Renal cortical epithelial cell (primary cell): ENCODE measurements around the gene ASS1. TPM values are rescaled to one million over a fixed set of nuclear protein-coding genes. Genes with fewer than 3 reads are reported as not detected.
"Not testable (repeated sequence)": the region's sequence is repeated elsewhere in the genome, so short reads cannot be mapped to it uniquely, and the experiment has no call there.

ENCODE experiments used
- DNase-seq: peaks from one replicate; pipeline ENCODE4 v3.0.0-alpha.2; 2011; ENCODE audit warnings: low read depth
- total RNA-seq: library from RNA; depleted of rRNA; stranded (reverse); fragments of >200 nt; gene quantifications from 2 replicates; pipeline ENCODE4 v1.2.3, GENCODE V29; 2014

ASS1 gene
- total RNA-seq, 1 donor from 2014 or later: 82.5 TPM

DNA sequence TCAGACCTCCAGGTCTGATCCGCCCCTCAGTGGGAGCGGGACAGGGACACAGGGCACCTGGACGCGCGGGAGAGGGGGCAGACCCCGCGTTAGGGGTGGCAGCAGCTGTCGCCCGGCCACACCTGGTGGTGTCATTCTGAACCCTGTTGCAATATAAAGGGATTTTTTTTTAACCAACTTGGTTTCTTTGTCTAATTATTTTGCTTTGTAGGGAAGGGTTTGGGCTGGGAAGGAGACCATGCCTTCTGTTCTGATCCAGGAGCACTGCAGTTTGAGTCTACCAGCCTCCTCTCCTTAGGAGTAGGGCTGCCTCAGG is 10.9 kb upstream of the ASS1 start:
- no peak for DNase-seq

DNA sequence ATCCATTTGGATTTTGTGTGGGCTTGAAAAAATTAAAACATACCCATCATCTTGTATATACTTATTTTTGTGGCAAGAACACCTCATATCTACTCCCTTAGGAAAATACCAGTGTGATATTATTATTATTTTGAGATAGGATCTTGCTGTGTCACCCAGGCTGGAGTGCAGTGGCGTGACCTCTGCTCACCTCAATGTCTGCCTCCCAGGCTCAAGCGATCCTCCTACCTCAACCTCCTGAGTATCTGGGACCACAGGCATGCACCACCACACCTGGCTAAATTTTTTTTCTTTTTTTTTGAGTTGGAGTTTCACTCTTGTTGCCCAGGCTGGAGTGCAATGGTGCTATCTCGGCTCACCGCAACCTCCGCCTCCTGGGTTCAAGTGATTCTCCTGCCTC is 10.1 kb upstream of the ASS1 start:
- not testable (repeated sequence) for DNase-seq

GRCh38 chr9:130437011-130437789 is 7.6 kb upstream of the ASS1 start:
- DNase-seq: no peak

DNA sequence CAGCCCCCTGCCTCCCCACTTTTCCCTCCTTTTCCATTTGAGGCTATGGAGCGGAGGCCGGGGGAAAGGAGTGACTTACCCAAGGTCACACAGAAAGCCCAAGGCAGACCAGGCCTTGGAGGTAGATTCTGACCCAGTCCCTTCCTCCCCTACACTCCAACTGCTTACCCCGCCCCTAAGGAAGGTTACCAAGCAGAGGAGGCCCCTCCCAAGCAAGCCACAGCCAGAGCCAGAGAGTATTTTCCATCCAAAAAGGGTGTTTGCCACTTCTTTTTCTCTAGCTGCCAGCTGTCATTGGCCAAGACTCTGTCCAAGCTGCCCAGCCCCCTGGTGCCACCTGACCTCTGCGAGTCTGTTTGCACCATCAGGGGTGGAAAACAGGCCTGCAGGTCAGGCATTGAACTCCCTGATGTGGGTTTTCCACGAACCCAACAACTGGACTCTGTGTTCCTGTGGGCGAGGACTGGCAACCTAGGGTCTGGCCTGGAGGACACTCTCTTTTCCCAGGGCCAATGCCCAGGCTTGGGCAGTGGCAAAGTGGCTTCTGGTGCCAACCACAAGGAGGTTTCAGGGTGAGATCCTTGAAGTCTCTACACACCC is 6.3 kb upstream of the ASS1 start:
- no peak for DNase-seq

DNA sequence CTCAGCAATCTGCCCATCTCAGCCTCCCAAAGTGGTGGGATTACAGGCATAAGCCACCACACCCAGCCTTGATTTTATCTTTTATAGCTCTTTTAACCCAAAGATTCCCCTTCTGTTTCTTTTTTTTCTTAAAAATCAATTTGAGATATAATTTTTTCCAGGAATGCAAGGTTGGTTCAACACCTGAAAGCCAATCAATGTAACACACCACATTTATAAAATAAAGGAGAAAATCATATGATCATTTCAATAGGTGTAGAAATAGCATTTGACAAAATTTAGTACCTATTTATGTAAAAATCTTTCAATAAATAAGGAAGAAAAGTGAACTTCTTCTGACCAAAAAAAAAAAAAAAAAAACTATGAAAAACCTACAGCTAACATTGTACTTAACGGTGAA is 3.7 kb upstream of the ASS1 start:
- no peak for DNase-seq

DNA sequence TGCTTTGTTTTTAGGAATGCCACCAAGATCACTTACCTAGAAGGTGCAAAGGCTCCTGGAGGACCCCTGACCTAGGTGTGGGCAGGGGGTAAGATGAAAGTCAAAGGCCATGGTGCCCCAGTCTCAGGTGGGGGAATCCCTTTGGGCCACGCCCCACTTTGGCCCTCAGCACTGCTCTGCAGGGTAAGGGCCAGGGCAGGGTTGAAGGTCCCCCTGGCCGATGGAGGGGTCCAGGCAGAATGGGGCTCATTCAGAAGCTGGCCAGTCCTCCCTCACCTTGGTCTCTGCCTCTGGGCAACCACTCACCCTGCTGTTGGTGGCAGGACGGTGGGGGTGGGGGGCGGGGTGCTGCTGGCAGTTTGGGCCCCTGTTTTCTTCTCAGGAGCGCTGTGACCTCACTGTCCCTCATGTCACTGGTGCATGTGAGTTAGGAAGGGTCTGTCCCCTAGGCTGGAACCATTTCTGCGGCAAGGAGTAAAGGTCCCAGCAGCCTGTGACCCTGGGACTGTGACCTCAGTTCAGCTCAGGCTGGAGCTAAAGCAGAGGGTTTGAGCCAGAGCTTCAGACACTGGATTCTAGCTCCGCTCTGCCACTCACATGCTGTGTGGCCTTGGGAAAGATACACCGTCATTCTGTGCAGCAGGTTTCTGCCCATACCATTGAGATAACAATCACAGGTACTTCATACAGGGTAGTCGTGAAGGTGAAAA is 1.9 kb upstream of the ASS1 start:
- DNase-seq: no peak

- DNase-seq: no peak
Measured at GRCh38 chr9:130443456-130443801, 1.3 kb upstream of the ASS1 start.

DNA sequence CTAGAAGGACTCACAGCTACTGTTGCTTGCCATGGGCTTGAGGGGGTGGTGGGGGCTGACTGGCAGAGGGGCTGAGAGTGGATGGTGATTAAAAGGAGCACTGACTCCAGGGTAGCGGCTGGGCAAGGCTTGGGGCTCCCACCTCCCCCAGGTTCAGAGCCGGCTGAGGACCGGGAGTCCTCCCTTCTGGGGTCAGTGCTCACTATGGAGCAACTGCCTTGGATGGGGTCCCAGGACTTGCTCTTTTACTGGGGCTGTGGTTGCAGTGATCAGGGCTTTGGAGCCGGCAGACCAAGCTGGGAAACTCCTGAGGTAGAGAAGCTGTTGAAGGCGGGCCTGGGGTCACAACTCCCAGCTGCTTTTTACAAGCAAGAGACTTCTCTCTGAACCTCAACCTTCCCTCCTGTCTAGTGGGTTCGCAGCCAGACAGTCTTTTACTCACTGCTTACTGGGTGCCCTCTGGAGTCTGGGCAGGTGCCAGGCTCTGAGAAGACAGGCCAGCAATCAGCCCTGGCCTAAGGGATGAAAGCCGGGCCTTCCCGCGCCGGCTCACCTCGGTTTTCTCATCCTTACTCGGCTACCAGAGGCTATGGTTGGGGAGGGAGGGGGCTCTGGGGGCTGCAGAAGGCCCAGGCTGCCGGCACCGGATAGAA is 795 bp upstream of the ASS1 start:
- DNase-seq: no peak

- DNase-seq: peak; percentile 44
Measured at GRCh38 chr9:130445268-130445983, 665 bp downstream of the ASS1 start.

DNA sequence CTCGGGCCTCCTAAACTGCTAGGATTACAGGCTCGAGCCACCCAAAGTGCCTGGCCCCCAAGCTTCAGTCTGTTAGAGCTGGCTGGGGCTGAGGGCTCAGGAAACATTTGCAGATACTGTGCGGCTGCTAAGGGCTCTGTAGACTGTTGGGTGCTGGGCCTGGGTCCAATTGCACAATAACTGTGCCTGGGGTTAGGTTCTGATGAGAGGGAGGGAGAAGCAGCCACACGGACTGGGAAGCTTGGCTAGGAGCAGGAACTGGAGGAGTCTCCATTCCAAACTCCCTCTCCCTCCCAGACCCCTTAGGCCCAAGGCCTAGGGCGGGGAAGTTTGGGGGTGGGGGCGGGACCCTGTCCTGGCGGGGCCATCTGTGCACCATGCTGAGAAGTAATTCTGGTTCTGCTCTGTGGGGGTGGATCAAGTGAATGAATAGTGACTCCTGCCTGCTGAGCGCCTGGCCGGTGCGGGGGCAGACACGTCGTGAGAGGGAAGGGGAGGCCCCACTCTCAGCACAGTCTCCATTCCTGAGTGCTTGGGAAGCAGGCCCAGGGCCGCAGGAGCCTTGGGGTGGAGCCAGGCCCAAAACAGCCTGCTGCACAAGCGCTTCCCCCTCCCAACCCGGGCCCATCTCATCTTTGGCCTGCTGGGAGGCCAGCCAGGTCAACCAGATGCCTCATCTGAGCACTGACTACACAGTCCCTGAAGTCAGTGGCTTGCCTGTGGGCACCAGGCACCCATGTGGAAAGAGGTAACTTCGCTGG is 1.5 kb downstream of the ASS1 start:
- peak; percentile 72 for DNase-seq

- no peak for DNase-seq
Measured at GRCh38 chr9:130447193-130447816, 2.5 kb downstream of the ASS1 start.

- DNase-seq: no peak
Measured at GRCh38 chr9:130448035-130448624, 3.4 kb downstream of the ASS1 start.

DNA sequence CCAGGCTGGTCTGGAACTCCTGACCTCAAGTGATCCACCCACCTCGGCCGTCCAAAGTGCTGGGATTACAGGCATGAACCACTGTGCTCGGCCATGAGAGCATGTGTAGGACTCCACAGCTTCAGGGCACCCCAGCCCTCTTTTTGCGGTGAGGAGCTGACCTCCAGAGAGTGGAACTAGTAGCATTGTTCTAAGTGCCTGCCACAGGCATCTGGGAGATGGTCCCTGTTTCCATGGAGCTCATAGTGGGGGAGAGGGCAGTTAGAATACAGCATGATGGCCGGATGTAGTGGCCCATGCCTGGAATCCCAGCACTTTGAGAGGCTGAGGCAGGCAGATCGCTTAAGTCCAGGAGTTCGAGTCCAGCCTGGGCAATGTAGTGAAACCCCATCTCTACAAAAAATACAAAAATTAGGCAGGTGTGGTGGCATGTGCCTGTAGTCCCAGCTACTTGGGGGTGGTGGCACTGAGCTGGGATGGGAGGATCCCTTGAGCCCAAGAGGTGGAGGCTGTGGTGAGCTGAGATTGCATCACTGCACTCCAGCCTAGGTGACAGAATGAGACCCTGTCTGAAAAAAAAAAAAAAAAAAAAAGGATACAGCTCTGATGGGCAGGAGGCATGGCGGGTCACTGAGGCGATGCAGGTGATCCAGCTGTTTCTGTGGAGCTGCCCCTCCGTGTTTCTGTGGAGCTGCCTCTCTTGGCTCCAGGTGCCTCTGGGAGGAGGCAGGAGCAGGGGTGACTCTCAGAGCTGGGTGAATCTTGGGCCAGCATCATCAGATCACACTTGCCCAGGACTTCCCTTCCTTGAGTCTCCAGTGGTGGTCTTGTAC is 4.2 kb downstream of the ASS1 start:
- peak; percentile 58 for DNase-seq

- DNase-seq: peak; percentile 81
Measured at GRCh38 chr9:130450344-130451003, 5.7 kb downstream of the ASS1 start.

DNA sequence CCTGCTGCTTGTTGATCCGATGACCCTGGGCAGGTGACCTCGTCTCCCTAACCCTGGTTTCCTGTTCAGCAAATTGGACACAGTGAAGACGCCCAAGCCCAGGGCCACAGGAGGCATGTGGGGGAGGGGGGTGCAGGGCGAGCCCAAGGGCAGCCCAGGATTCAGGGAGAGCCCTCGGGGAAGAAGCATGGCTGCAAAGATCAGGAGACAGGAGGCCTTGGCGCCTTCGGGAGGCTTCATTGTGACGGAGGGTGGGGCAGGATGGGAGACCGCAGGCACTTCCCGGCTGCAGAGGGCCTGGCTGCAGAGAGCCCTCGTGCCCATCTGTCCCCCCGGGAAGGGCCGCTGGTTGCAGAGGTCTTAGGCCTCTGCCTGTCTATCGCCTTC is 6.2 kb downstream of the ASS1 start:
- DNase-seq: no peak

- peak; percentile 93 for DNase-seq
Measured at GRCh38 chr9:130451509-130452388, 7.0 kb downstream of the ASS1 start.

DNA sequence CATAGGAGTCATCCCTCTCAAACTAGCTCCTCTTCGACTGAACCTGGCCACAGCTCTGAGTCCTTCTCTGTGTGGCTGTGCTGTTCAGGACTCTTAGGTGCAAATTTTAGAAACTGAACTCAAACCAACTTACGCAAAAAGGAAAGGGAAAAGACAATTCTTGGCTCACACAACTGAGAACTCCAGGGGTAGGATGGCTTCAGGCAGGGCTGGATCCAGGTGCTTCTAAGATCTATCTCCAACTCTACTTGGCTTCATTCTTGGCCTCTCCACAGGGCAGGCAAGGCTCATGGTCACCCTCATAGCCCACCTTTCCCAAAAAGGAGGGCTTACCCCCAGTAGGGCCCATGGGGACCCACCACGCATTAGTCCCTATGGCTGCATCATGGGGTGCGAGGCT is 8.1 kb downstream of the ASS1 start:
- no peak for DNase-seq

- peak; percentile 80 for DNase-seq
Measured at GRCh38 chr9:130453487-130453886, 8.7 kb downstream of the ASS1 start.
